Neural crest cell (in vitro differentiated cells): ENCODE measurements around the gene SMG7. TPM values are rescaled to one million over a fixed set of nuclear protein-coding genes. Genes with fewer than 3 reads are reported as not detected.

Experiments
- DNase-seq: peaks from one replicate; pipeline ENCODE4 v3.0.0; 2021; ENCODE audit warnings: low read depth, mixed read lengths, low spot score
- H3K27ac Mint-ChIP-seq: one replicate; pipeline ENCODE4 v1.8.0; 2021; ENCODE audit warnings: mild to moderate bottlenecking, mixed read lengths; ENCODE audit not compliant: unreplicated experiment
- H3K27me3 Mint-ChIP-seq: 2 replicates; pipeline ENCODE4 v1.8.0; 2021; ENCODE audit warnings: low read depth, mild to moderate bottlenecking, mixed read lengths
- H3K36me3 Mint-ChIP-seq: 2 replicates; pipeline ENCODE4 v1.8.0; 2021; ENCODE audit warnings: low read depth, mild to moderate bottlenecking, mixed read lengths
- H3K4me1 Mint-ChIP-seq: 2 replicates; pipeline ENCODE4 v1.8.0; 2021; ENCODE audit warnings: mixed read lengths
- H3K4me3 Mint-ChIP-seq: one replicate; pipeline ENCODE4 v1.8.0; 2021; ENCODE audit warnings: mild to moderate bottlenecking, mixed read lengths
- H3K9me3 Mint-ChIP-seq: 2 replicates; pipeline ENCODE4 v1.8.0; 2021; ENCODE audit warnings: mixed read lengths
- CTCF ChIP-seq: fragments of 200-600 bp; sonication (generic); conservative IDR thresholded peaks from 2 replicates; pipeline ENCODE4 v1.5.0; 2021; ENCODE audit warnings: antibody characterized with exemption, mild to moderate bottlenecking
- total RNA-seq: library from RNA; stranded (reverse); gene quantifications from 2 replicates; pipeline ENCODE4 v1.2.1, GENCODE V29; 2021

The SMG7 gene
- total RNA-seq, 1 donor from 2014 or later, result 72.4 TPM

GRCh38 chr1:183569141-183569540, 96.8 kb downstream of the SMG7 start:
- TF ChIP-seq CTCF, result no peak
- H3K27ac Mint-ChIP-seq, result no peak overlapping the region
- no peaks in the 10 kb centered on the region for H3K4me1 Mint-ChIP-seq
- DNase-seq, result no peak
- no peaks in the 10 kb centered on the region for H3K27me3 Mint-ChIP-seq
- no peaks in the 10 kb centered on the region for H3K9me3 Mint-ChIP-seq
- H3K36me3 Mint-ChIP-seq, result no peaks in the 10 kb centered on the region
- H3K4me3 Mint-ChIP-seq, result no peak overlapping the region

- H3K9me3 Mint-ChIP-seq, result no peaks in the 10 kb centered on the region
- TF ChIP-seq CTCF, result no peak
- H3K27me3 Mint-ChIP-seq, result no peaks in the 10 kb centered on the region
- H3K27ac Mint-ChIP-seq, result no peak overlapping the region
- H3K4me3 Mint-ChIP-seq, result no peak overlapping the region
- no peak for DNase-seq
- no peaks in the 10 kb centered on the region for H3K4me1 Mint-ChIP-seq
- no peaks in the 10 kb centered on the region for H3K36me3 Mint-ChIP-seq
Observed at GRCh38 chr1:183569801-183570200, 97.5 kb downstream of the SMG7 start.

GRCh38 chr1:183570451-183570850, 98.2 kb downstream of the SMG7 start:
- DNase-seq, result no peak
- no peaks in the 10 kb centered on the region for H3K36me3 Mint-ChIP-seq
- TF ChIP-seq CTCF, result no peak
- H3K4me3 Mint-ChIP-seq, result no peak overlapping the region
- peaks cover under 1% of the 10 kb centered on the region for H3K4me1 Mint-ChIP-seq
- H3K9me3 Mint-ChIP-seq, result no peaks in the 10 kb centered on the region
- no peaks in the 10 kb centered on the region for H3K27me3 Mint-ChIP-seq
- H3K27ac Mint-ChIP-seq, result no peak overlapping the region

GRCh38 chr1:183571678-183572268, 99.5 kb downstream of the SMG7 start:
- TF ChIP-seq CTCF, result no peak
- Mint-ChIP-seq H3K4me1 (peaks cover 12% of the 10 kb centered on the region), H3K27ac (no peak overlapping the region), H3K9me3 (no peaks in the 10 kb centered on the region), H3K27me3 (no peaks in the 10 kb centered on the region), H3K4me3 (no peak overlapping the region), H3K36me3 (no peaks in the 10 kb centered on the region)
- no peak for DNase-seq

- H3K4me1 Mint-ChIP-seq, result peaks cover 16% of the 10 kb centered on the region
- no peaks in the 10 kb centered on the region for H3K9me3 Mint-ChIP-seq
- no peak for DNase-seq
- no peak overlapping the region for H3K4me3 Mint-ChIP-seq
- H3K36me3 Mint-ChIP-seq, result no peaks in the 10 kb centered on the region
- no peak for TF ChIP-seq CTCF
- H3K27me3 Mint-ChIP-seq, result no peaks in the 10 kb centered on the region
- no peak overlapping the region for H3K27ac Mint-ChIP-seq
Observed at GRCh38 chr1:183572721-183573120, 100.4 kb downstream of the SMG7 start.
